ENCODE data around the gene C4BPA. TPM values are rescaled to one million over a fixed set of nuclear protein-coding genes. Genes with fewer than 3 reads are reported as not detected.

The C4BPA gene
- total RNA-seq, 1 donor from 2014 or later, result not detected

GRCh38 chr1:207084232-207084631 is 19.8 kb upstream of the C4BPA start:
- no peak for TF ChIP-seq CTCF (IDR thresholded peaks at IDR 0.05)
- Histone ChIP-seq H3K27me3 (no peaks in the 10 kb centered on the region), H3K36me3 (no peaks in the 10 kb centered on the region), H3K4me3 (no peak overlapping the region), H3K9me3 (no peaks in the 10 kb centered on the region), H3K4me1 (peaks cover 0 to 2% of the 10 kb centered on the region in 2 donors), H3K27ac (no peak overlapping the region)
- DNase-seq (ENCODE audit: low spot score in 2 of 2), result no peak
- intact Hi-C loops (cut with DNase I), result loop anchor here (2.0 kb wide), 1 partner anchor 321 kb away; no protein-coding TSS in a partner anchor

GRCh38 chr1:207084701-207085180 is 19.3 kb upstream of the C4BPA start:
- peak; percentile 34 to 56 (median 41) for TF ChIP-seq CTCF (IDR thresholded peaks at IDR 0.05)
- DNase-seq (ENCODE audit: low spot score in 2 of 2), result no peak
- Histone ChIP-seq H3K27me3 (no peaks in the 10 kb centered on the region), H3K4me3 (no peak overlapping the region), H3K27ac (no peak overlapping the region), H3K9me3 (no peaks in the 10 kb centered on the region), H3K4me1 (peaks cover 0 to 2% of the 10 kb centered on the region in 2 donors), H3K36me3 (no peaks in the 10 kb centered on the region)
- intact Hi-C loops (cut with DNase I), result loop anchor here (2.0 kb wide), 1 partner anchor 320 kb away; no protein-coding TSS in a partner anchor

GRCh38 chr1:207085887-207086286 is 18.1 kb upstream of the C4BPA start:
- H3K4me1 ChIP-seq, result peaks cover 0 to 2% of the 10 kb centered on the region in 2 donors
- H3K27ac ChIP-seq, result no peak overlapping the region
- no peaks in the 10 kb centered on the region for H3K9me3 ChIP-seq
- no peaks in the 10 kb centered on the region for H3K36me3 ChIP-seq
- intact Hi-C loops (cut with DNase I), result loop anchor here (2.0 kb wide), 2 partner anchors 41 to 319 kb away; no protein-coding TSS in a partner anchor
- no peak overlapping the region for H3K4me3 ChIP-seq
- DNase-seq (ENCODE audit: low spot score in 2 of 2), result no peak
- H3K27me3 ChIP-seq, result no peaks in the 10 kb centered on the region
- no peak for TF ChIP-seq CTCF (IDR thresholded peaks at IDR 0.05)

- intact Hi-C loops (cut with DNase I), result no loop called here
- DNase-seq (ENCODE audit: low spot score in 2 of 2), result no peak
- no peak for TF ChIP-seq CTCF (IDR thresholded peaks at IDR 0.05)
- H3K9me3 ChIP-seq, result no peaks in the 10 kb centered on the region
- no peaks in the 10 kb centered on the region for H3K36me3 ChIP-seq
- H3K27me3 ChIP-seq, result no peaks in the 10 kb centered on the region
- H3K4me3 ChIP-seq, result no peak overlapping the region
- no peak overlapping the region for H3K27ac ChIP-seq
- H3K4me1 ChIP-seq, result peaks cover 0 to 2% of the 10 kb centered on the region in 2 donors
Measured at GRCh38 chr1:207088161-207088560, 15.9 kb upstream of the C4BPA start.

- intact Hi-C loops (cut with DNase I), result no loop called here
- no peak for TF ChIP-seq CTCF (IDR thresholded peaks at IDR 0.05)
Measured at GRCh38 chr1:207088701-207089626, 15.1 kb upstream of the C4BPA start, which contains the start of gene C4BPB. Gene C4BPB, plus strand, starts transcription at chr1:207088860. Its CDS starts 672 bp downstream, at chr1:207089532.

More at GRCh38 chr1:207088701-207089626, 15.1 kb upstream of the C4BPA start, which contains the start of gene C4BPB:
- Histone ChIP-seq H3K9me3 (no peaks in the 10 kb centered on the region), H3K27me3 (no peaks in the 10 kb centered on the region), H3K4me1 (peaks cover 0 to 2% of the 10 kb centered on the region in 2 donors), H3K27ac (no peak within 1 kb of the TSS), H3K36me3 (no peaks in the 10 kb centered on the region), H3K4me3 (no peak within 1 kb of the TSS)
- DNase-seq (ENCODE audit: low spot score in 2 of 2), result no peak
